ENCODE results near the gene SPPL2B.
"Not testable (repeated sequence)": the region's sequence is repeated elsewhere in the genome, so short reads cannot be mapped to it uniquely, and the experiment has no call there.

DNA sequence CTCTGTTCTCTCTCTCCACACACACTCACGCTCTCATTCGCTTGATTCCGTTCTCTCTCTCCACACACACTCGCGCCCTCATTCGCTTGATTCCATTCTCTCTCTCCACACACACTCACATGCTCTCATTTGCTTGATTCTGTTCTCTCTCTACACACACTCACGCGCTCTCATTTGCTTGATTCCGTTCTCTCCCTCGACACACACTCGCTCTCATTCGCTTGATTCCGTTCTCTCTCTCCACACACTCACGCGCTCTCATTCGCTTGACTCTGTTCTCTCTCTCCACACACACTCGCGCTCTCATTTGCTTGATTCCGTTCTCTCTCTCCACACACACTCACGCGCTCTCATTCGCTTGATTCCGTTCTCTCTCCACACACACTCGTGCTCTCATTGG, 21.3 kb downstream of the SPPL2B start:
- not testable (repeated sequence) for TF ChIP-seq TCF12 (IDR thresholded peaks at IDR 0.05); FOXJ3 (CRISPR knock-in tag; IDR thresholded peaks at IDR 0.05); NRF1 (IDR thresholded peaks at IDR 0.05; ENCODE audit: low read depth, low read length); FOSL2 (IDR thresholded peaks at IDR 0.05; ENCODE audit: borderline replicate concordance, low read depth); MXI1 (IDR thresholded peaks at IDR 0.05; ENCODE audit: low read depth, low read length); NFIC (IDR thresholded peaks at IDR 0.05; ENCODE audit: borderline replicate concordance); SIN3A (IDR thresholded peaks at IDR 0.05; ENCODE audit: borderline replicate concordance, low read depth, low read length); YY1 (IDR thresholded peaks at IDR 0.05; ENCODE audit: low read depth); EZH2phosphoT487 (IDR thresholded peaks at IDR 0.05; ENCODE audit: borderline replicate concordance, low read depth); ELF1 (IDR thresholded peaks at IDR 0.05)
- TF ChIP-seq, protein P1, sequence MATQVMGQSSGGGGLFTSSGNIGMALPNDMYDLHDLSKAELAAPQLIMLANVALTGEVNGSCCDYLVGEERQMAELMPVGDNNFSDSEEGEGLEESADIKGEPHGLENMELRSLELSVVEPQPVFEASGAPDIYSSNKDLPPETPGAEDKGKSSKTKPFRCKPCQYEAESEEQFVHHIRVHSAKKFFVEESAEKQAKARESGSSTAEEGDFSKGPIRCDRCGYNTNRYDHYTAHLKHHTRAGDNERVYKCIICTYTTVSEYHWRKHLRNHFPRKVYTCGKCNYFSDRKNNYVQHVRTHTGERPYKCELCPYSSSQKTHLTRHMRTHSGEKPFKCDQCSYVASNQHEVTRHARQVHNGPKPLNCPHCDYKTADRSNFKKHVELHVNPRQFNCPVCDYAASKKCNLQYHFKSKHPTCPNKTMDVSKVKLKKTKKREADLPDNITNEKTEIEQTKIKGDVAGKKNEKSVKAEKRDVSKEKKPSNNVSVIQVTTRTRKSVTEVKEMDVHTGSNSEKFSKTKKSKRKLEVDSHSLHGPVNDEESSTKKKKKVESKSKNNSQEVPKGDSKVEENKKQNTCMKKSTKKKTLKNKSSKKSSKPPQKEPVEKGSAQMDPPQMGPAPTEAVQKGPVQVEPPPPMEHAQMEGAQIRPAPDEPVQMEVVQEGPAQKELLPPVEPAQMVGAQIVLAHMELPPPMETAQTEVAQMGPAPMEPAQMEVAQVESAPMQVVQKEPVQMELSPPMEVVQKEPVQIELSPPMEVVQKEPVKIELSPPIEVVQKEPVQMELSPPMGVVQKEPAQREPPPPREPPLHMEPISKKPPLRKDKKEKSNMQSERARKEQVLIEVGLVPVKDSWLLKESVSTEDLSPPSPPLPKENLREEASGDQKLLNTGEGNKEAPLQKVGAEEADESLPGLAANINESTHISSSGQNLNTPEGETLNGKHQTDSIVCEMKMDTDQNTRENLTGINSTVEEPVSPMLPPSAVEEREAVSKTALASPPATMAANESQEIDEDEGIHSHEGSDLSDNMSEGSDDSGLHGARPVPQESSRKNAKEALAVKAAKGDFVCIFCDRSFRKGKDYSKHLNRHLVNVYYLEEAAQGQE (IDR thresholded peaks at IDR 0.05; ENCODE audit: low read depth, low read length): not testable (repeated sequence)
- TF ChIP-seq, protein P2, sequence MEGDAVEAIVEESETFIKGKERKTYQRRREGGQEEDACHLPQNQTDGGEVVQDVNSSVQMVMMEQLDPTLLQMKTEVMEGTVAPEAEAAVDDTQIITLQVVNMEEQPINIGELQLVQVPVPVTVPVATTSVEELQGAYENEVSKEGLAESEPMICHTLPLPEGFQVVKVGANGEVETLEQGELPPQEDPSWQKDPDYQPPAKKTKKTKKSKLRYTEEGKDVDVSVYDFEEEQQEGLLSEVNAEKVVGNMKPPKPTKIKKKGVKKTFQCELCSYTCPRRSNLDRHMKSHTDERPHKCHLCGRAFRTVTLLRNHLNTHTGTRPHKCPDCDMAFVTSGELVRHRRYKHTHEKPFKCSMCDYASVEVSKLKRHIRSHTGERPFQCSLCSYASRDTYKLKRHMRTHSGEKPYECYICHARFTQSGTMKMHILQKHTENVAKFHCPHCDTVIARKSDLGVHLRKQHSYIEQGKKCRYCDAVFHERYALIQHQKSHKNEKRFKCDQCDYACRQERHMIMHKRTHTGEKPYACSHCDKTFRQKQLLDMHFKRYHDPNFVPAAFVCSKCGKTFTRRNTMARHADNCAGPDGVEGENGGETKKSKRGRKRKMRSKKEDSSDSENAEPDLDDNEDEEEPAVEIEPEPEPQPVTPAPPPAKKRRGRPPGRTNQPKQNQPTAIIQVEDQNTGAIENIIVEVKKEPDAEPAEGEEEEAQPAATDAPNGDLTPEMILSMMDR (IDR thresholded peaks at IDR 0.05): not testable (repeated sequence)
- TF ChIP-seq, protein P3, sequence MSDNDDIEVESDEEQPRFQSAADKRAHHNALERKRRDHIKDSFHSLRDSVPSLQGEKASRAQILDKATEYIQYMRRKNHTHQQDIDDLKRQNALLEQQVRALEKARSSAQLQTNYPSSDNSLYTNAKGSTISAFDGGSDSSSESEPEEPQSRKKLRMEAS (IDR thresholded peaks at IDR 0.05; ENCODE audit: low read depth): not testable (repeated sequence)
